GM23248 (cell line): ENCODE measurements around the gene TYSND1.

Experiments
- EZH2 ChIP-seq: fragments of 200-600 bp; sonication (generic); IDR thresholded peaks from 2 replicates; pipeline ENCODE4 v1.6.1; 2018; ENCODE audit warnings: antibody characterized with exemption, mild to moderate bottlenecking; ENCODE audit not compliant: insufficient read depth, poor library complexity, severe bottlenecking
- EZH2phosphoT487 ChIP-seq: fragments of 200-600 bp; sonication (generic); IDR thresholded peaks from 2 replicates; pipeline ENCODE4 v1.6.1; 2018; ENCODE audit warnings: antibody characterized with exemption, moderate library complexity, mild to moderate bottlenecking, low read depth; ENCODE audit not compliant: insufficient read depth

- TF ChIP-seq EZH2 (no peak), EZH2phosphoT487 (no peak)
These were observed 37.3 kb downstream of the TYSND1 start for GRCh38 chr10:70109064-70109729.
